NCI-H82 (cell line): ENCODE measurements around the gene DNAJA4.
A peak's percentile ranks its signal among the peaks of the same experiment; 100 is the strongest.

Source experiments
- DNase-seq: peaks from one replicate; lab custom pipeline; 2025; lab: John Stamatoyannopoulos, UW

The DNAJA4 gene

DNA sequence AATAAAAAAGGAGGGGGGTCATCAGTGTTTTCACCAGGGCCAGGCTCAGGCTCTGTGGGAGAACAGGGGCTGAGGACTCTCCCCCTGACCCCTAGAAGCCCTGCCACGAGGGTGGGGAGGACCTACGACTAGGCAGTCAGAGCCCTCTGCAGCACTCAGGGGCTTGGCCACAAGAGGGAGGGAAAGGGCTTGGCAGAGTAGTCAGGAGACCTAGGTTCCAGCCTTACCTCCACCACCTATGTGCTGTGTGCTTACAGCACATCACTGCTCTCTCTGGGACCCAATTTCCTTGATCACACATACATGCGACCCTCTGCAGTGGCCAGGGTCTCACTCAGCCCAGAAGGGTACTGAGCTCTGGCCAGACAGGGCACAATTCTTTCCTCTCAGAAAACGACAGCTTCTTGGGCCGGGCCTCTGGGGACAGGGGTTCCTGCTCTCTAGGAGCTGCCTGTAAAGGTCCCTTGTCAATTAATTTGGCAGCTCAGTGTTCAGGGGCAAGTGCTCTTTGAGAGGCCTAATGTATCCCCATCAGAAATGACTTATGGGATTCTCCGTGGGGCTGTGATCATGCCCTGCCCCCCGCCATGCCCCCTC is 51.4 kb downstream of the DNAJA4 start:
- DNase-seq, result peak; percentile 76

DNA sequence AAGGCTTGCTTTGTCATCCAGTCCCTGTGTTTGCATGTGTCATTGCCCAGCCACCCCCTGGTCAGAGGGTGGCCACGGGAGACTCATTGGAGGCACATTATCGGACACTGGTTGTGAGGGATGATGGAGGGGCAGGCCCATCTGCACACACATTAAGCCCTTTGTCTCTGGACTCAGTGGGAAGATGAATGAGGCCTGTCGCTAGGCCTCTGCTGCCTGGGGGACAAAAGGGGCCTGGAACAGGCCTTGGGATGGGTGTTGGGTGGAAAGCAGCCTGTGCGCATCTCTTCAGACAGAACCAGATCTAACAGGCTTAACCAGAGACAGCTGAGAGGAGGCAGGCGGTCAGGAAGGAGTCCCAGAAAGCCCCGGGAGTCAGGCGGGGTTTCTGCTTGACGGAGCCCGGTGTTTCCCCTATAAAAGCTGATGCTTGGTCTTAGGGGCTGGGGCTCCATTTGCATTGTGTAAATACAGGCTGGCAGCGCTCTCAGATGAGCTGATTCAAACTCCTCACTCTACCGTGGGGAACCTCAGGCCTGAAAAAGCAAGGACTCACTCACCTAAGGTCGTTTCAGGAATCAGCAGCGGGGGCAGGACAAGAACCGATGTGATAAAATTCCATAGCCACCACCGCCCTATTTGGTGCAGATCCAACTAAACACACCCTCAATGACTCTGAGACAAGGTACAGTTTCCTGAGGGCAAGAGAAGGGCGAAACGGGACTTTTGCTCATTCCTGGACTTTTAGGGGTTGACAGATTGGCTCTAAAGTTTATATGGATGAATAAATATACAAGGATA is 52.1 kb downstream of the DNAJA4 start:
- peak; percentile 71 for DNase-seq

DNA sequence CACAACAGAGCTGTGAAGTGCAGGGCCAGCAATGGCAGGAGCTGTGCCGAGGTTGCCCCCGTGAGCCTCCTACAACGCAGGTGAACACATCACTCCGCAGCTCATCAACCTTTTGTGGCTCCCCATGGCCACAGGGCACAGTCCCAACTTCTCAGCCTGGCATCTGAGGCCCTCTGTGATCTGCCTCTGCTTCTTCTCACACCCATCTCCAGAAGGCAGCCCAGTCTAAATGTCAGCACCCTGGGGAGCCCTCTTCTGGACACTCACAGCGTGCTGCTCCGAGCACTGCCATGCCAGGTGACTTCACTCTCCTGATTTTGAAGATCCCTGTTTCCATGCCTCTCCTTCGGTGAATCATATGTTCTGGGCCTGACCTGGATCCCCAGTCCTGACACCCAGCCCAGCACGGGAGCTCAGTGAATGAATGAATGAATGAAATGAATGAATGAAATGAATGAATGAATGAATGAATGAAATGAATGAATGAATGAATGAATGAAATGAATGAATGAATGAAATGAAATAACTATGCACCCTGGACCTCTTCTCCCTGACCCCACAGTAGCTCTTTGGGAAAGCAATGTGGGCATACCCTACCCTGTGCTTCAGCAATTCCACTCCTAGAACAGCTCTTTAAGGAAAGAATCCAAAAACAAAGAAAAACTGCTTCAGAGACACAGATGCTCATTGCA is 52.9 kb downstream of the DNAJA4 start:
- DNase-seq, result peak; percentile 41

DNA sequence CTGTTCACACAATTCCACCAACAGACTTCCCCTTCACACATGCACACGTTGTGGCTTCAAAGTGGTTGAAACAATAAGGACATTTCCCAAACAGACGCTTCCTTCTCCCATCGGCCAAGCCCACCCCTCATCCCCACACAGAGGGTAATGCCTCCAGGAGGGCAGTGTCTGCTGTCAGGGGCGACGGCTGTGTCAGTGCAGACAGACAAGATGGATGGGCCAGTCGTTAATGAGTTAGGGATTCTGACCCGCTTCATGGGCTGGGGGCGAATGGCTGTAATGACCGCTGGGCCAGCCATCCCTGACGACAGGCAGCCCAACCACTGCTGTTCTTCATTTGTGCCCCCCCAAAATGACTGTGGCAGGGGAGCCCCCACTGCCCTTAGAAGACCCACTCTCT is 55.2 kb downstream of the DNAJA4 start:
- DNase-seq, result no peak

DNA sequence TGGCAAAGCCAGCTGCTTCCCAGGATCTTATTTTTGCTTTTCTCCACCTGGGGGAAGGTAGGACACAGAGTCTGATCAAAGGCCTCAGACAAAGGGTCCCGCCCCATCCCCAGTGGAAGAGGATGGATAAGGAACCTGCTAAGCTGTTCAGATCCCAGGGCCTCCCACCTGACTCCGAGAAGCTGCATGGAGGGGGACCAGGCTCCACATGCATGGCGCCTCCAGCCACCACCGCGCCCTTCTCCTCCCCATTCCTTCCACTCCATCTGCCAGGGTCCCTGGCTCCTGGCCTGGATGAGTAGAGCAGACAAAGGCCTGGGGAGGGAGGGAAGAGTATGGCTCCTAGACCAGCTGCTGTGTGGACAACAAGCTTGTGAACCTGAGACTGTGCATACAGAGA is 55.8 kb downstream of the DNAJA4 start:
- no peak for DNase-seq

DNA sequence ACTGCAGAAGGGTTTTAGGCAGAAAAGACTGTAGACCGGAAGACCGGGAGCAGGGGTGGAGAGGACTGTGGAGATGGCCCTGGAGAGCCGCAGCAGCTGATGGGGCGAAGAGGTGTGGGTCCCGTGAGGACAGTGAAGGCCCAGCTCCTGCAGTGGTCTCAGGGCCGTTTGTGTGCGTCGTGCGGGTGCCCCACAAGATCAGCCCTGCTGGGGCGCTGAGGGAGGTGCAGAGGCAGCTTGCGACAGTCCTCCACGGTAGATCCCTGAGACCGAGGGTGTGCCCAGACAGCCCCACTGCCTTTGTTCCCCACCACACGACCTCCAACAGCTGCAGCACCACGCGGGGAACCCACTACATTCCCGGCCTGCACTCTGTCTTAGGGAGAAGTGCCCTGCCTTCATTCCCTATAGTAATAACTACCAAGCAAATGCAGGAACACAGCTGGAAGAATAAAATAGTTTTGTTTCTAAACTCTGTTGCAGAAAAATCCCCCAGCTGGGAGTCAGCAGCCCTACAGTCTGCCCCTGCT is 56.7 kb downstream of the DNAJA4 start:
- DNase-seq, result no peak

DNA sequence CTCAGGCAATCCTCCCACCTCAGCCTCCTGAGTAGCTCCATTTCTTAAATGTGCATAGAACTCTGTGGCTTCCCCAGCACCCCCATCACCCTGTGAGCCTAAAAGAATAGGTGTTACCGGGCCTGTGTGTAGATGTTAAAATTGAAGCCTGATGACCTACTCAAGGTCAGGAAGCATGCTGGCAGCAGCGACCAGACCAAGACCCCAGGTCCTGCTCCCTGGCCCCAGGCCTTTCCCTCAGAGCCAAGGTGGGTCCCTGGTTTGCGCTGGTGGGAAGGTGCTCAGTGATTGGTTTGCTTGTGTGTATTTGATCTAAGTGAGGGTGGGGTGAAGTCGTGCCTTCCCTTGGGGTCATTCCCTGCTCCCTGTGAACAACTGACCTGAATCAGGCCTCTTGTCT is 57.4 kb downstream of the DNAJA4 start:
- DNase-seq, result no peak

DNA sequence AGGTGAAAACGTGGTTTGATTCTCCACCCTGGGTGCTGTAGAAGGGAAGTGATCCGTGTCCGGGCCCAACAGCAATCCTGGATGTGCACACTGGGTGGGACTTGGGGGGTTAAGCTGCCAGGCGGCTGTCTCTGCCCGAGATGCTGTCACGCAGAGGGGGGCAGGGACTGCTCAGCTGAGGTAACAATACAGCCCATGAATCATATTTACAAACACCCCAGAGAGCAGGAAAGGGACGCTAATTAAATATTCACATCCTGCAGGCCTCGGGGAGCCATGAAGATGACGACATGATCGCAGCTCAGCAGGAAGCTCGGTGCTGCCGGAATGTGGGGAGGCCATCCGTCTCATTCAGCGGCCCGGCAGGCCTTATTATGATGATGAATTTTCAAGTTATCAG is 57.9 kb downstream of the DNAJA4 start:
- no peak for DNase-seq

DNA sequence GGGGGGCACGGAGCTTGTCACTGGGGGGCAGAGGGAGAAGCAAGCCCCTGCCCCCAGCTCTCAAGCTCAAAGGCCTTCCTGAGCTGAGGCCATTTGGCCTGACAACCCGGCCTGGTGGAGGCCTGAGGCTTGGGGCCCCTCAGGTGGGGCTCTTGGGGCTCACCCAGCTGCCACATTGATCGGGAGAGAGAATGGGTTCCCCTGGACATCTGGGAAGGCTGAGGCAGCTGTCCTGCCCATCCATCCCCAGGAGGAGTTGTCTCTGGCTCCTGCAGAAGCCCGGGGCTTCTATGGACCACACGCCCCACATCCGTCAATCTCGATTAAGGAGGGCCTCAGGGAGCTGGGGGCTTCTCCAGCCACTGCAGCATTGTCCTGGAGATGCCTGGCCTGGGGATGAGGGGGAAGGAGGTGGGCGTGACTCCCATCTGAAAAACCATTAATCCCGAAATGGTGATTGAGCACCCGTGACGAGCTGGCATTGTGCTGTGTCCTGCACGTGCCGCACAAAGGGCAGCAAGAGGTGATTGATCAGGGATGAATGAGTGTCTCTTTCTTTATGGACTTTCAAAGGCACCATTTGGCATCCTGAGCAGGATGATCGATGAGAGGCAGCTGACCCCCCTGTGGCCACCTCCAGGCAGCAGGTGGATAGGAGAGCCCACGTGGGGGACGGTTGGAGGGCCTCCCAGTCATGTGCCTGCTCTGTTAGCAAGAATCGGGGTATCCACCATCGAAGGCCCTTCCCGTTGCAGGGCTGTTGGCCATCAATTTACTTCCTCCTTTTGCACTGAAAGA is 58.6 kb downstream of the DNAJA4 start:
- no peak for DNase-seq

DNA sequence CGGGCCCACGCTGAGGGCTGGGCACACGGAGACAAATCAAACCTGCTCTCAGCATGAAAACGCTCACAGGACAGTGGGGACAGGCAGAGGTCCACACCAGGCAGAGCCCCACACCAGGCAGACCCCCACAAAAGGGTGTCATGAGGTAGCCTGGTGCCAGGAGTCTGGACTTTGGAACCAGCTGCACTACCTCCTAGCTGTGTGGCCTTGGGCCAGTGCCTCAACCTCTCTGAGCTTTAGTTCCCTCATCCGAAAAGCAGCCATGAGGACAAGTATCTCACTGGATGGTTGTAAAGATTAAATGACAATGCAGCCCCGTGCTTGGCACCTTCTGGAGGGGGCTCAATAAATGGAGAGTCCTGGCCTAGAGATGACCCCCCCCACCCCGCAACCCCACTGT is 59.3 kb downstream of the DNAJA4 start:
- no peak for DNase-seq

DNA sequence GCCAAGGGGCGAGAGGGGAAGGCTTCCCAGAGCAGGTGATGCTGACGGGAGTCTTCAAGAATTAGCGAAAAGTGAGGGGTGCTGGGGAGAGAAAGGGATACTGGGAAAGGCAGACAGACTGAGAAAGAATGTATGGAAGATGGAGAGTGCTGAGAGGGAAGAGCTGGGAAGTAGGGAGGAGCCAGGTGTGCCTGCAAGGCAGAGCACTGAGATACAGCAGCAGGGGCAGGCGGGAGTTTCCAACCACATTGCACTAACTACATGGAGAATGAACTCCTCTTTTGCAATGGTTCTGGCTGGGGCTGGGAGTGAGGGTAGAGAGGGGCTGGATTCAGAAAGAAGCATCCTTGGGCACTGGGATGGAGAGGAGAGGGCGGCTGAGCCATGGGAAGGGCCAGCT is 59.8 kb downstream of the DNAJA4 start:
- DNase-seq, result no peak

DNA sequence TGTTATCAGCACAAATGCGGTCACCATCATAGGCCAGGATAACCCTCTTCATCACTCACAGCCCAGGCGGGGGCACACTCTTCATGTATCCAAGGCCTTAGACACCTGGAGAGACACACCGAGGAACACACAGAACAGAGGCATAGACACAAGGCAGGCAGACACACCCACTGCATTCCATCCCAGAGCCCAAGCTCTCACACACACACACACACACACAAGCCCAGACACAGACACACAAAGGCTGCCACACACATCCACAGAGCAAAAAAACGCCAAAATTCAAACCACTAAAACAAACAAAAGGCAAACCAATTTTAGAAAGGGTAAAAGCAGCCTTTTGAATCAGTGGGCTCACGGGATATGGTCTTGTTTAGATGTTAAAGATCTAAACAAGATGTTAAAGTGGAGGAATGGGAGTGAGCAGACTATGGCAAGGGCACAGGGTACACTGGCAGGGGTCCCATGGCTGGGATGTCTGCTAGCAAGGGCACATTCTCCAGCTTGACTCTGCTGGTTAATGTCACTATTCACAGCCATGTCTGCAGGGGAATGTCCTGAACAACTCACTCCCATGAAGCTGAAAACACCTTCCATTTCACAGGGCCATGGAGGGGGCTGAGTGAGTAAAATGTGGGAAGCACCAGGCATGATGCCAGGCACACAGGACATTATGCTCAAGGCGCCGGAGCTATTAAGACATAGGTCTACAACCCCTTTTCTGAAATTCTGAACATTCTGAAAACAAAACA is 60.9 kb downstream of the DNAJA4 start:
- no peak for DNase-seq

DNA sequence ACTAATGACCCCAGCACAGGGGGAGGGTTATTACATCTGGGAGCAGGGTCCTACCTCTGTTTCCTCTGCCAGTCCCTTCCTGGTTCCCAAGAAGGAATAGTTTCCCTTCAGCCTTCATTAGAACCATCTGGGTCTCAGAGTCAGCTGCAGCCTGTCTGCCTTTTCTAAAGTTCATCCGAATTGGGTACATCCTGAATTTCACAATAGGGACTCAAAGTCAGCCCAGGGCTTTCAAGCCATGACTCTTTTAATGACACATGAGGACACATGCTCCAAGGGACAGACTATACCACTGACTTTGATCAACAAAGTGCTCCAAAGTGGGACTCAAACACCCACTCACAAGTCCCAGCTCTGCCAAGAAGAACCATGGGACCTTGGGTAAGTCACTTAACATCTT is 63.1 kb downstream of the DNAJA4 start:
- DNase-seq, result no peak

DNA sequence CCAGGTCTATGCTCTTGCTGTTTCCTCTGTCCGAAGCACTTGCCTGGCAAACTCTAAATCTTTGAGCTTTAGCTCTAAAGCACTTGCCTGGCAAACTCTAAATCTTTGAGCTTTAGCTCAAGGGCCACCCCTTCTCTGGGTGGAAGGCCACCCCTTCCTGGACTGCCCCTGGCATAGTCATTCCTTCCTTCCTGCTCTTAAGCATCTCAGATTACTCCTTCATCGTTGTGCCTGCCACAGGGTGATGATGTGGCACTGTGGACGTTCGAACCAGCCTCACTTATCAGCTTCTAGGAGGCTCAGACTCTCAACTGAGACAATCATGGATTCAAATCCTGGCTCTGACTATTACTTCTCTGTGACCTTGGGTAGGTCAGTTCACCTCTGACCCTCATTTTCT is 65.3 kb downstream of the DNAJA4 start:
- no peak for DNase-seq
